Type B pancreatic cell (in vitro differentiated cells): Measurements from ENCODE around the gene TMTC1. TPM values are rescaled to one million over a fixed set of nuclear protein-coding genes. Genes with fewer than 3 reads are reported as not detected.

ENCODE experiments used
- DNase-seq: peaks from one replicate; pipeline ENCODE4 v3.0.0; 2021; ENCODE audit warnings: mixed read lengths; ENCODE audit not compliant: unreplicated experiment; ENCODE audit errors: extremely low spot score
- H3K27ac Mint-ChIP-seq: 2 replicates; pipeline ENCODE4 v1.8.0; 2021; ENCODE audit warnings: mild to moderate bottlenecking, mixed read lengths
- H3K27me3 Mint-ChIP-seq: 2 replicates; pipeline ENCODE4 v1.8.0; 2021; ENCODE audit warnings: mixed read lengths
- H3K36me3 Mint-ChIP-seq: 2 replicates; pipeline ENCODE4 v1.8.0; 2021; ENCODE audit warnings: mixed read lengths
- H3K4me1 Mint-ChIP-seq: one replicate; pipeline ENCODE4 v1.8.0; 2021; ENCODE audit warnings: mixed read lengths; ENCODE audit not compliant: unreplicated experiment
- H3K4me3 Mint-ChIP-seq: 2 replicates; pipeline ENCODE4 v1.8.0; 2021; ENCODE audit warnings: mild to moderate bottlenecking, mixed read lengths
- H3K9me3 Mint-ChIP-seq: 2 replicates; pipeline ENCODE4 v1.8.0; 2021; ENCODE audit warnings: mixed read lengths
- total RNA-seq: library from RNA; stranded (reverse); gene quantifications from 2 replicates; pipeline ENCODE4 v1.2.1, GENCODE V29; 2021; ENCODE audit warnings: low replicate concordance
- TF ChIP-seq, protein P1 (sequence below): fragments of 200-600 bp; sonication (generic); conservative IDR thresholded peaks from 2 replicates; pipeline ENCODE4 v1.5.0; 2021; ENCODE audit warnings: antibody characterized with exemption, mild to moderate bottlenecking

Gene TMTC1
- total RNA-seq, 1 donor from 2014 or later = 24.0 TPM

DNA sequence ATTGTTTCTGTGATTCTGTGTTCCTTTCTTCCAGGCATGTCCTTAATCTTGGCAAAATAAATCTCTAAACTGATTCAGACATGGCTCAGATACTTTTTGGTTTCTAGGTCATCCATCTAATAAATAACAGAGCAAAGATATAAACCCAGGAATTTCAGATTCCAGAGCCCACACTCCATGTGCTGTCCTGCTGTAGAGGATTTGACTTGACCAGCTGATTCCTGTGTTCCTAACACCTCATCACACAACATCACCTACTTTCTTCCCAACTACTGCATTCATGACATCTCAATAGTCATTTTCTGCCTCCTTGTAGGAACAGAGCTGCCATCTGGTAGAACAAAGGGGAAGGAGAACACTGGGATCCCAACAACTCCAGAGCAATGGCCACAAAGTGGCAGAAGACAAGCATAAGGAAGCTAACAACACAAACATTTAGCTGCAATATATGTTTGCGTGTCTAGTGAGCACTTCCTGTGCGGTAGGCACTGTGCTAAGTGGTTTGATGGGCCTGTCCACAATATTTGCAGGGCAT lies 194.4 kb downstream of the TMTC1 start:
- Mint-ChIP-seq H3K36me3 (peaks cover 8% of the 10 kb centered on the region), H3K27me3 (no peaks in the 10 kb centered on the region), H3K27ac (no peak overlapping the region), H3K4me3 (no peak overlapping the region), H3K4me1 (peaks cover 8% of the 10 kb centered on the region), H3K9me3 (no peaks in the 10 kb centered on the region)
- TF ChIP-seq, protein P1, sequence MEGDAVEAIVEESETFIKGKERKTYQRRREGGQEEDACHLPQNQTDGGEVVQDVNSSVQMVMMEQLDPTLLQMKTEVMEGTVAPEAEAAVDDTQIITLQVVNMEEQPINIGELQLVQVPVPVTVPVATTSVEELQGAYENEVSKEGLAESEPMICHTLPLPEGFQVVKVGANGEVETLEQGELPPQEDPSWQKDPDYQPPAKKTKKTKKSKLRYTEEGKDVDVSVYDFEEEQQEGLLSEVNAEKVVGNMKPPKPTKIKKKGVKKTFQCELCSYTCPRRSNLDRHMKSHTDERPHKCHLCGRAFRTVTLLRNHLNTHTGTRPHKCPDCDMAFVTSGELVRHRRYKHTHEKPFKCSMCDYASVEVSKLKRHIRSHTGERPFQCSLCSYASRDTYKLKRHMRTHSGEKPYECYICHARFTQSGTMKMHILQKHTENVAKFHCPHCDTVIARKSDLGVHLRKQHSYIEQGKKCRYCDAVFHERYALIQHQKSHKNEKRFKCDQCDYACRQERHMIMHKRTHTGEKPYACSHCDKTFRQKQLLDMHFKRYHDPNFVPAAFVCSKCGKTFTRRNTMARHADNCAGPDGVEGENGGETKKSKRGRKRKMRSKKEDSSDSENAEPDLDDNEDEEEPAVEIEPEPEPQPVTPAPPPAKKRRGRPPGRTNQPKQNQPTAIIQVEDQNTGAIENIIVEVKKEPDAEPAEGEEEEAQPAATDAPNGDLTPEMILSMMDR = no peak
- DNase-seq = no peak

DNA sequence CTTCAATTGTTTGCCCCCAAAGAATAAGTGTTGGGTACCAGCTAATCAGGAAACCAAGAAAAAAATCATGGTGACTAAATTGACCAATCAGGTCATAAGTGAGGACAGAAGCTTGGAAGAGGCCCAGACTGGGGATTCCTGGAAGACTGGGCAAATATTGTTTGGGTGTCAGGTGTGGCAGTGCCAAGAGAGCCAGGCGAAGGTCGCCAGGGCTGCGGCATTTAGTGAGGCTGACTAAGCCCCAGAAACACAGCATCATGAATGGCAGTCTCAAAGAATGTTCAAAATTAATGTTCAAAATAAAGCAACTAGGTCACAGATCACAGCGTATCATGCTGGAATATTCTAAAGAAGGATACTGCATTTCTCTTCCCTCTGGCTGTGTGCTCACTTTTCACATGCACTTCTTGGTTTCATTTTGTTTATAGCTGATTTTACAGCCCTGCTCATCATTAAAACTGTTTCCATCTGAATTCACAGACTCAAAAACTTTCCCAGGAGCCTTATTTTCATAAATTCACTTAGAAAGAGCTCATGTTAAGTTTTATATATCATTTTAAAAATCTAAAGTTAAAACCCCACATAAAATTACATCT lies 201.0 kb downstream of the TMTC1 start:
- no peak for DNase-seq
- H3K4me1 Mint-ChIP-seq = no peaks in the 10 kb centered on the region
- TF ChIP-seq, protein P1 = no peak
- no peaks in the 10 kb centered on the region for H3K27me3 Mint-ChIP-seq
- H3K36me3 Mint-ChIP-seq = peaks cover 19% of the 10 kb centered on the region
- no peaks in the 10 kb centered on the region for H3K9me3 Mint-ChIP-seq
- no peak overlapping the region for H3K4me3 Mint-ChIP-seq
- H3K27ac Mint-ChIP-seq = no peak overlapping the region

DNA sequence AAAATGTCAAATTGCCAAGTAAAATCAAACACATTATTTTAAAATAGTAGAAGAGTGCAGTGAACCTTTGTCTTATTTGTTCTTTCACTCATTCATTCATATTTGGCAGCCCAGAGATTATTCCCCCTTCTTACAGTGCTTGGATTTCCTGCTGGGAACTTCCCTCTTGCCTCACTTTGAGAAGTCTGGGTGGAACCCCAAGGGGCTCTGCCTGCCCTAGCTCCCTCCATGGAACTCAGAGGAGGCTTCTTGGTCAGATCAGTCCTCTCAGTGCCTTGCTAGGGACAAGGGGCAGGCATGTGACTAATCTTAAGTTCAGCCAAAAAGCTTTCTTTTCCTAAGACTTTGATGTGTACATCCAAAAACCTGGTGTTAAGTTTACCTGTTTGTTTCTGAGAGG lies 201.6 kb downstream of the TMTC1 start:
- no peak for DNase-seq

DNA sequence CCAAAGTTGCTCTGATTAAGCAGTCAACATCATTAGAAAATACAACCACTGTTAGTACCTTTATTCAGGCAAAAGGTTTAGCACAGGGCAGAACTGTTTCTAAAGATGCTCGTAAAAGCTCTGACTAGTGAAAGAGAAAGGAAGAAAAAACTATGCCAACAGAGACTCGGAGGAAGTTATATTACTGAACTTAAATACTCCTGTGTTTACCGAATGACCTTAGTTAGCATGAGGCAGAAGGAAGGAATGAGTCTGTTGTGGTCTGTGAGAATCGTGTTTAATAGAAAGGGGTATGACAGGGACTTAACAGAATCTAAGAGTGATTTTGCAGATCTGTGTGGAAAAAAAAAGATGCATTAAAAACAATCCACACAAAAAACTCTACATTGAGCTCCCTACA lies 202.1 kb downstream of the TMTC1 start:
- peaks cover 19% of the 10 kb centered on the region for H3K36me3 Mint-ChIP-seq
- H3K27me3 Mint-ChIP-seq = no peaks in the 10 kb centered on the region
- TF ChIP-seq, protein P1 = no peak
- no peak for DNase-seq
- no peak overlapping the region for H3K4me3 Mint-ChIP-seq
- H3K27ac Mint-ChIP-seq = no peak overlapping the region
- H3K4me1 Mint-ChIP-seq = no peaks in the 10 kb centered on the region
- no peaks in the 10 kb centered on the region for H3K9me3 Mint-ChIP-seq

More for the DNA sequence above, 201.6 kb downstream of the TMTC1 start:
- no peaks in the 10 kb centered on the region for H3K4me1 Mint-ChIP-seq
- TF ChIP-seq, protein P1 = no peak
- no peaks in the 10 kb centered on the region for H3K9me3 Mint-ChIP-seq
- H3K27ac Mint-ChIP-seq = no peak overlapping the region
- no peaks in the 10 kb centered on the region for H3K27me3 Mint-ChIP-seq
- H3K36me3 Mint-ChIP-seq = peaks cover 19% of the 10 kb centered on the region
- H3K4me3 Mint-ChIP-seq = no peak overlapping the region

DNA sequence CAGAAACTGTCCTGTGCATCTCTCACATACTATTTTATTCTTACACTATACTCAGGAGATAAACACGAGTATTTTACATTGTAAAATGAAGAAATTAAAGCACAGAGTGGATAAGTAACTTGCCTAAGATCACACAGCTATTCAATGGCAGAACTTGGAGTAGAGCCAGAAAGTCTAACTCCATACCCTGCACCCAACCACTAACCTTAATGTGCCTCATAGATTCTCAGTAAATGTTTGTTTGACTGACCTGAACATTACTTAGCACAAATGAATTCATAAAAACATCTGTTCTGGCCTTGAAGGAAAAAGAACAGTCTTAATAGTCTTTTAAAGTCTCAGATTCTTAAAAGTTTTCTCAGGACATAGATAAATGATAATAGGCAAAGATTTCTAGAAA lies 202.8 kb downstream of the TMTC1 start:
- Mint-ChIP-seq H3K4me1 (no peaks in the 10 kb centered on the region), H3K4me3 (no peak overlapping the region), H3K9me3 (no peaks in the 10 kb centered on the region), H3K27ac (no peak overlapping the region), H3K27me3 (no peaks in the 10 kb centered on the region), H3K36me3 (peaks cover 25% of the 10 kb centered on the region)
- no peak for DNase-seq
- TF ChIP-seq, protein P1 = no peak
